ENCODE data around the gene MYO5A. TPM values are rescaled to one million over a fixed set of nuclear protein-coding genes. Genes with fewer than 3 reads are reported as not detected.

The MYO5A gene
- total RNA-seq, 1 donor from 2014 or later: 41.1 TPM

DNA sequence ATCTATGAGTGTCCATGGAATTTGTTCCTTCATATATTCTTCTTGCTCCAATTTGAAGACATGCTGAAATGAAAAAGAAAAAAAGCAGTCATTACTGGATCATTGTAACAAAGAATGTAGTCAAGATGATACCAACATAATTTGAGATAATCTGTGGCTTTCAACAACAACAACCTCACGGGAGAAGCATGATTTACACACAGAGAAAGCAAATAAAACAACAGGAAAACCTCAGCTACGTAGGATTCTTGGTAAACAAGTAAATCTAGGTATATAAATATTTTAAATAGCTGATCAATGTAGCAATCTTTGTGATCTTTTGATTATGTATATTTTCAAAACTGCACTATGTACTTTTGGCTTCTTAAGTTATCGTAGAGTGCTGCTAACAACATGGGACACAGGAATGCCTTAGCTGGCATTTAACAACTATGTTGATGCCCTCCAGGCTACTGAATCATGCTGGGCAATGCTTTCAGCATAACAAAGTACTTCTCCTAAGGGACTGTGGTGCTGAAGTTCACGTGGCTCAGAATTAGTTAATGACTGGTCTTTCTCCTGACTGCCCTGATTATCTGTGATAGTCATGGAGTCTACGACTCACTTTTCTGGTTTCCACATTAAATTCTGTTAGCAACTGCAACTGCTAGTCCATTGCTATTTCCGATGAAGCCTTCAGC is 136.5 kb downstream of the MYO5A start:
- no peak for DNase-seq (ENCODE audit: extremely low spot score, unreplicated experiment)
- peaks cover 36% of the 10 kb centered on the region for H3K36me3 Mint-ChIP-seq (ENCODE audit: unreplicated experiment)
- H3K9me3 Mint-ChIP-seq (ENCODE audit: unreplicated experiment): no peaks in the 10 kb centered on the region
- peaks cover 29% of the 10 kb centered on the region for H3K4me1 Mint-ChIP-seq (ENCODE audit: unreplicated experiment)
- H3K27ac Mint-ChIP-seq (ENCODE audit: unreplicated experiment): peak overlapping the region; percentile 71
- H3K4me3 Mint-ChIP-seq (ENCODE audit: unreplicated experiment): no peak overlapping the region
- H3K27me3 Mint-ChIP-seq (ENCODE audit: unreplicated experiment): no peaks in the 10 kb centered on the region
- no peak for TF ChIP-seq CTCF (IDR thresholded peaks at IDR 0.05)

GRCh38 chr15:52391069-52391468 is 137.6 kb downstream of the MYO5A start:
- H3K27me3 Mint-ChIP-seq (ENCODE audit: unreplicated experiment): no peaks in the 10 kb centered on the region
- peaks cover 28% of the 10 kb centered on the region for H3K36me3 Mint-ChIP-seq (ENCODE audit: unreplicated experiment)
- no peak overlapping the region for H3K27ac Mint-ChIP-seq (ENCODE audit: unreplicated experiment)
- no peak for DNase-seq (ENCODE audit: extremely low spot score, unreplicated experiment)
- no peaks in the 10 kb centered on the region for H3K9me3 Mint-ChIP-seq (ENCODE audit: unreplicated experiment)
- no peak for TF ChIP-seq CTCF (IDR thresholded peaks at IDR 0.05)
- peaks cover 29% of the 10 kb centered on the region for H3K4me1 Mint-ChIP-seq (ENCODE audit: unreplicated experiment)
- no peak overlapping the region for H3K4me3 Mint-ChIP-seq (ENCODE audit: unreplicated experiment)

DNA sequence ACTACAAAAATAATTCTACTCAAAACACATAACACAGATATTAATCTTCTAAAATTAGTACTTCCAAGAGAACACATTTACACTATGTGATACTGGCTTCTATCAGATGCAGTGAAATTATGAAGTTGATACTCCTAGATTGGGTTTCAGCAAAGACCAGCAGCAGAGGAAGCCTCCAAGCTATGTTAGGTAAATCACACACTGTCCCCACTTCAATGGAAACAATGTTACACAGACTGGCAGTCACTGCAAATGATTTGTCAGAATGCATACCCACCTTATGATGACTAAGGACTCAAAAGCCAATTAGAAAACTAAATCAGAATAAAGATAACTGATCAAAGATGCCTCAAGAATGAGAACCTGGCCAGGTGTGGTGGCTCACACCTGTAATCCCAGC is 143.0 kb downstream of the MYO5A start:
- Mint-ChIP-seq H3K27ac (ENCODE audit: unreplicated experiment) (no peak overlapping the region), H3K27me3 (ENCODE audit: unreplicated experiment) (no peaks in the 10 kb centered on the region), H3K36me3 (ENCODE audit: unreplicated experiment) (peaks cover 40% of the 10 kb centered on the region), H3K4me3 (ENCODE audit: unreplicated experiment) (no peak overlapping the region), H3K9me3 (ENCODE audit: unreplicated experiment) (no peaks in the 10 kb centered on the region), H3K4me1 (ENCODE audit: unreplicated experiment) (peaks cover 8% of the 10 kb centered on the region)
- DNase-seq (ENCODE audit: extremely low spot score, unreplicated experiment): no peak
- no peak for TF ChIP-seq CTCF (IDR thresholded peaks at IDR 0.05)

GRCh38 chr15:52383100-52383588 is 145.5 kb downstream of the MYO5A start:
- no peak overlapping the region for H3K4me3 Mint-ChIP-seq (ENCODE audit: unreplicated experiment)
- DNase-seq (ENCODE audit: extremely low spot score, unreplicated experiment): no peak
- H3K27me3 Mint-ChIP-seq (ENCODE audit: unreplicated experiment): no peaks in the 10 kb centered on the region
- peaks cover 41% of the 10 kb centered on the region for H3K36me3 Mint-ChIP-seq (ENCODE audit: unreplicated experiment)
- no peak overlapping the region for H3K27ac Mint-ChIP-seq (ENCODE audit: unreplicated experiment)
- TF ChIP-seq CTCF (IDR thresholded peaks at IDR 0.05): no peak
- no peaks in the 10 kb centered on the region for H3K4me1 Mint-ChIP-seq (ENCODE audit: unreplicated experiment)
- H3K9me3 Mint-ChIP-seq (ENCODE audit: unreplicated experiment): no peaks in the 10 kb centered on the region

DNA sequence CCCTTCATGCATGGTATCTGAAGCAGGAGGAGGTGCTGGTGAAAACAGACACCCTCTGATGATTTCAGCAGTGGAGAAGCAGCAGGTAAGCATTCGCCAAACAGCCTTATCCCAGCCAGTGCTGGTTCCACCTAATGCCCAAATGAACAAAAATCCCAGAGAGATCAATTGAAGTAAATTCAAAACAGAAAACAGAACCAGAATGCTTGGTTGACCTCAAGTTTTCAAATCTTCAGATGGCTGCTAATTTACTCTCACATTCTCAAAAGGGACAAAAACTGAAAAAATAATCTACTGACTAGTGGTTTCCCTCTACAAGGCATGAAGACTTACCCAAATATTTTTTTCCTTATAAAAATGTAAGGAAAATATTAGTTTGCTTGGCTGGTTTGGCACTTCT is 146.0 kb downstream of the MYO5A start:
- DNase-seq (ENCODE audit: extremely low spot score, unreplicated experiment): no peak
- peaks cover 40% of the 10 kb centered on the region for H3K36me3 Mint-ChIP-seq (ENCODE audit: unreplicated experiment)
- H3K4me3 Mint-ChIP-seq (ENCODE audit: unreplicated experiment): no peak overlapping the region
- TF ChIP-seq CTCF (IDR thresholded peaks at IDR 0.05): no peak
- no peaks in the 10 kb centered on the region for H3K9me3 Mint-ChIP-seq (ENCODE audit: unreplicated experiment)
- H3K4me1 Mint-ChIP-seq (ENCODE audit: unreplicated experiment): no peaks in the 10 kb centered on the region
- H3K27ac Mint-ChIP-seq (ENCODE audit: unreplicated experiment): no peak overlapping the region
- no peaks in the 10 kb centered on the region for H3K27me3 Mint-ChIP-seq (ENCODE audit: unreplicated experiment)

Data from osteocyte (in vitro differentiated cells).